GM12878 (cell line): Measurements from ENCODE around the gene HLA-B.

Experiments used
- EZH2 ChIP-seq: IDR thresholded peaks from 2 replicates; pipeline ENCODE4 v1.6.1; 2012; ENCODE audit warnings: low read depth, mild to moderate bottlenecking, control low read depth, inconsistent platforms, low read length, borderline replicate concordance; ENCODE audit not compliant: control insufficient read depth
- NFYB ChIP-seq: IDR thresholded peaks from 2 replicates; pipeline ENCODE4 v1.6.1; 2011; ENCODE audit warnings: low read depth, mild to moderate bottlenecking, low read length, improper control_type of control experiment, moderate library complexity; ENCODE audit not compliant: insufficient read depth
- POLR2A ChIP-seq: IDR thresholded peaks from 2 replicates; pipeline ENCODE4 v1.6.1; 2011; ENCODE audit warnings: low read depth, mild to moderate bottlenecking, low read length
- POLR2AphosphoS5 ChIP-seq: IDR thresholded peaks from 2 replicates; pipeline ENCODE4 v1.6.1; 2011; ENCODE audit warnings: mild to moderate bottlenecking, low read length, inconsistent platforms
- RCOR1 ChIP-seq: conservative IDR thresholded peaks from 2 replicates; pipeline ENCODE4 v1.6.1; 2012; ENCODE audit warnings: low read depth, low read length, improper control_type of control experiment
- SIN3A ChIP-seq: IDR thresholded peaks from 2 replicates; pipeline ENCODE4 v1.6.1; 2012; ENCODE audit warnings: low read depth, low read length, improper control_type of control experiment
- SP1 ChIP-seq: IDR thresholded peaks from one replicate; pipeline ENCODE4 v1.6.1; 2011; ENCODE audit warnings: low read depth, low read length
- TF ChIP-seq, protein P1 (sequence below), 3 experiments: IDR thresholded peaks in 2 of 3; conservative IDR thresholded peaks in 1 of 3; 2 replicates each; pipeline ENCODE4 v1.5.1; 2011; ENCODE audit warnings: low read depth in 3 of 3, low read length in 3 of 3, mild to moderate bottlenecking in 3 of 3, control low read depth in 2 of 3, moderate library complexity in 2 of 3, inconsistent platforms in 1 of 3, mixed read lengths in 1 of 3; ENCODE audit not compliant: control insufficient read depth in 2 of 3, insufficient read depth in 1 of 3; ENCODE audit errors: extremely low read depth in 1 of 3

DNA sequence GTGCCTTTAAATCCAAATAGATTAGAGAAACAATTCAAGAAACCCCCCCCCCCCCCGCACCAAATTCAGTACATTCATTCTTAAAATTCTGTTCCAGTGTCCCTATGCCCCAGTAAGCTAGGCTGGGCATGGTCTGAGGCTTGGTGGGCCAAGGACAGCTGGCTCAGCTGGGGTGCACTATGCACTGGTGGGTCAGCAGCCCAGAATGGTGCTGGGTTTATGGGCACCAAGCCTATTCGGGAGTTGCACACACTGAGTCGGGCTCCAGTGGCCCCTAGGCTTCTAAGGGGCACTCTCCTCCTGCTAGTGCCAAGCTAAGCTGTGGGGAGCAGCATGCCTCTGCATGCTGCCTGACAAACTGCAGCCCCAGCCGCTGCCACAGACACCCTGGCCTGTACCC lies 20.1 kb upstream of the HLA-B start:
- TF ChIP-seq POLR2A = no peak
- TF ChIP-seq, protein P1, sequence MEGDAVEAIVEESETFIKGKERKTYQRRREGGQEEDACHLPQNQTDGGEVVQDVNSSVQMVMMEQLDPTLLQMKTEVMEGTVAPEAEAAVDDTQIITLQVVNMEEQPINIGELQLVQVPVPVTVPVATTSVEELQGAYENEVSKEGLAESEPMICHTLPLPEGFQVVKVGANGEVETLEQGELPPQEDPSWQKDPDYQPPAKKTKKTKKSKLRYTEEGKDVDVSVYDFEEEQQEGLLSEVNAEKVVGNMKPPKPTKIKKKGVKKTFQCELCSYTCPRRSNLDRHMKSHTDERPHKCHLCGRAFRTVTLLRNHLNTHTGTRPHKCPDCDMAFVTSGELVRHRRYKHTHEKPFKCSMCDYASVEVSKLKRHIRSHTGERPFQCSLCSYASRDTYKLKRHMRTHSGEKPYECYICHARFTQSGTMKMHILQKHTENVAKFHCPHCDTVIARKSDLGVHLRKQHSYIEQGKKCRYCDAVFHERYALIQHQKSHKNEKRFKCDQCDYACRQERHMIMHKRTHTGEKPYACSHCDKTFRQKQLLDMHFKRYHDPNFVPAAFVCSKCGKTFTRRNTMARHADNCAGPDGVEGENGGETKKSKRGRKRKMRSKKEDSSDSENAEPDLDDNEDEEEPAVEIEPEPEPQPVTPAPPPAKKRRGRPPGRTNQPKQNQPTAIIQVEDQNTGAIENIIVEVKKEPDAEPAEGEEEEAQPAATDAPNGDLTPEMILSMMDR (IDR thresholded peaks at IDR 0.05 in 2 of 3, conservative IDR thresholded peaks at IDR 0.05 in 1 of 3; ENCODE audit: control insufficient read depth in 2 of 3, extremely low read depth in 1 of 3, insufficient read depth in 1 of 3, low read depth in 3 of 3, low read length in 3 of 3) = no peak
- no peak for TF ChIP-seq SP1
- no peak for TF ChIP-seq NFYB
- no peak for TF ChIP-seq EZH2
- no peak for TF ChIP-seq SIN3A
- TF ChIP-seq POLR2AphosphoS5 = no peak
- no peak for TF ChIP-seq RCOR1
